HCT116 (cell line): ENCODE data around the gene SMYD3.

ENCODE experiments used
- CTCF ChIP-seq, 3 experiments: fragments of 200-600 bp in 1 of 3; sonication (generic) in 1 of 3; IDR thresholded peaks in 2 of 3; conservative IDR thresholded peaks in 1 of 3; 2 replicates each; pipeline ENCODE4 v1.5.1; 2012 to 2017; ENCODE audit warnings: low read depth in 2 of 3, low read length in 2 of 3, antibody characterized with exemption in 1 of 3, borderline replicate concordance in 1 of 3, control low read depth in 1 of 3, mild to moderate bottlenecking in 1 of 3, mixed read lengths in 1 of 3, mixed run types in 1 of 3, moderate library complexity in 1 of 3; ENCODE audit not compliant: insufficient read depth in 1 of 3
- EZH2phosphoT487 ChIP-seq: fragments of 200-600 bp; IDR thresholded peaks from 2 replicates; pipeline ENCODE4 v1.6.1; 2018; ENCODE audit warnings: antibody characterized with exemption, borderline replicate concordance
- ZNF274 ChIP-seq: fragments of 200-500 bp; sonication (Bioruptor generic); IDR thresholded peaks from 2 replicates; pipeline ENCODE4 v1.6.1; 2014; ENCODE audit warnings: mild to moderate bottlenecking, low read depth, low read length, inconsistent platforms

- TF ChIP-seq CTCF (IDR thresholded peaks at IDR 0.05 in 2 of 3, conservative IDR thresholded peaks at IDR 0.05 in 1 of 3; ENCODE audit: borderline replicate concordance in 1 of 3, insufficient read depth in 1 of 3, low read depth in 2 of 3, low read length in 2 of 3) (no peak), EZH2phosphoT487 (no peak), ZNF274 (no peak)
These were observed 306.3 kb downstream of the SMYD3 start for GRCh38 chr1:246200738-246201137.
